Astrocyte of the cerebellum (primary cell): Measurements from ENCODE around the gene FOXRED2.

ENCODE experiments used
- DNase-seq: peaks from one replicate; pipeline ENCODE4 v3.0.0-alpha.2; 2011; ENCODE audit warnings: low read depth
- H3K4me3 ChIP-seq: 2 replicates; pipeline ENCODE4 v1.5.1; 2011; ENCODE audit warnings: mild to moderate bottlenecking, low read depth, low read length, moderate library complexity
- in situ Hi-C: cut with HindIII; loops from 2 replicates; pipeline ENCODE4 v1.10.0; 2017; ENCODE audit warnings: low sequenced_read_pairs
- TF ChIP-seq, protein P1 (sequence below): IDR thresholded peaks from 2 replicates; pipeline ENCODE4 v1.5.1; 2012; ENCODE audit warnings: low read length, low read depth, moderate library complexity, mild to moderate bottlenecking; ENCODE audit errors: missing control alignments

Gene FOXRED2

DNA sequence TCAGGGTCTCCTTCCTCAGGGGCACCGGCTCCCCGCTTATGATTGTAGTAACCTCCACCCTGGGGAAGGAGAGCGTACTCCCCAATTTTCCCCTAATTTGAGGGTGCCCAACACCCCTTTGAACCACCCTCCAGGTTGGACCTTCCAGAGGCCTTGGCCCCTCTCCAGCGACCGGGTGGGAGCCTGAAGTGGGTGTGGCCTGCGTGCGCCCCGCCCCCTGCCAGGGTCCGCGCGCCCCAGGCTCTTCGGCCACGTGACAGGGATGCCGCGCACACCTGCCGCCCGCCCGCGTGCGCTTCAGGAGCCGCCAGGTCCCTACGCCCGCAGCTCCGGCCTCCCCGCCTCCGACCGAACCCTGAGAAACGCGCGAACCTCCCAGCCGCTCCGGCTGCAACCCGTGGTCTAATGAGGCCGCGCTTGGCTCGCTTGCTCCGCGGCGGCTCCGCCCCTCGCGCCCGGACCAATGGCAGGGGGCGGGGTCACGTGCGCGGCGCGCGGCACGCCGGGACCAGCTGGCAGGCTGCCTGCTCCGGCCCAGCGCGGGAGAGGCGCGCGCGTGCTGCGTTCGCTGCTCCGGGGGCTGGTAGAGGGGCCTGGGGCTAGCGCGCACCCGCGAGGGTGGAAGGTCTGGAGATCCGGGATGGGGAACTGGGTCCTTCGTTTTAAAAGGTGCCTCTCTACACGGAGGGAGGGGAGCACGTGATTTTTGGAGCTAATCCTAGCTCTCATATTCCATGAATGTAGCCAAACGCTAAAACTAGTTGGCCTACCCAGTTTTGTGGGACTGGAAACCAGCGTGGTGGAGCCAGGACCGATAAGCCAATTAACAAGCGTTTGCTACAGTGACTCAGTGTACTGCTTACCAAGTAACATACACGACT is at the start of gene FOXRED2:
Gene FOXRED2, minus strand, starts transcription at position 404 of the 881 bp plus-strand sequence. CDS start 618 bp downstream, outside the sequence.
- DNase-seq, result peak; percentile 34
- TF ChIP-seq, protein P1, sequence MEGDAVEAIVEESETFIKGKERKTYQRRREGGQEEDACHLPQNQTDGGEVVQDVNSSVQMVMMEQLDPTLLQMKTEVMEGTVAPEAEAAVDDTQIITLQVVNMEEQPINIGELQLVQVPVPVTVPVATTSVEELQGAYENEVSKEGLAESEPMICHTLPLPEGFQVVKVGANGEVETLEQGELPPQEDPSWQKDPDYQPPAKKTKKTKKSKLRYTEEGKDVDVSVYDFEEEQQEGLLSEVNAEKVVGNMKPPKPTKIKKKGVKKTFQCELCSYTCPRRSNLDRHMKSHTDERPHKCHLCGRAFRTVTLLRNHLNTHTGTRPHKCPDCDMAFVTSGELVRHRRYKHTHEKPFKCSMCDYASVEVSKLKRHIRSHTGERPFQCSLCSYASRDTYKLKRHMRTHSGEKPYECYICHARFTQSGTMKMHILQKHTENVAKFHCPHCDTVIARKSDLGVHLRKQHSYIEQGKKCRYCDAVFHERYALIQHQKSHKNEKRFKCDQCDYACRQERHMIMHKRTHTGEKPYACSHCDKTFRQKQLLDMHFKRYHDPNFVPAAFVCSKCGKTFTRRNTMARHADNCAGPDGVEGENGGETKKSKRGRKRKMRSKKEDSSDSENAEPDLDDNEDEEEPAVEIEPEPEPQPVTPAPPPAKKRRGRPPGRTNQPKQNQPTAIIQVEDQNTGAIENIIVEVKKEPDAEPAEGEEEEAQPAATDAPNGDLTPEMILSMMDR, result no peak
- peak within 1 kb of the TSS; percentile 50 for H3K4me3 ChIP-seq
- in situ Hi-C loops, result no loop called here

DNA sequence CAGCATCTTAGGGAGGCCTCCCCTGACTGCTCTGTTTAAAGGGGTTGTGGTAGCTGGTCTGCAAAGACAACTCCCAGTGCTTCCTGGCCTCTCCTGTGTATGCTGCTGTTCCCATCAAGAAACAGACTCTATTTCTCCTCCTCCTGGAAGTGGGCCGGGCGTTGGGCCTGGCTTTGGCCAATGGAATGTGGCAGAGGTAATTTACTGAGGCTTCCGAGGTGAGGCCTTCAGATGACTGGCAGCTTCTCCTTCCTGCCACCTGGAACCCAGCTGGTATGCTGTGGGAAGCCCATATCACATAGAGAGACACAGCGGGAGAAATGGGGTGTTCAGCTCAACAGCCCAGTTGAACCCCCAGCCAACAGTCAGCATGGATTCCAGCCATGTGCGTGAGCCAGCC is 47.3 kb upstream of the FOXRED2 start:
- no peak for DNase-seq
- no peak overlapping the region for H3K4me3 ChIP-seq
- in situ Hi-C loops, result no loop called here
- TF ChIP-seq, protein P1, result no peak

DNA sequence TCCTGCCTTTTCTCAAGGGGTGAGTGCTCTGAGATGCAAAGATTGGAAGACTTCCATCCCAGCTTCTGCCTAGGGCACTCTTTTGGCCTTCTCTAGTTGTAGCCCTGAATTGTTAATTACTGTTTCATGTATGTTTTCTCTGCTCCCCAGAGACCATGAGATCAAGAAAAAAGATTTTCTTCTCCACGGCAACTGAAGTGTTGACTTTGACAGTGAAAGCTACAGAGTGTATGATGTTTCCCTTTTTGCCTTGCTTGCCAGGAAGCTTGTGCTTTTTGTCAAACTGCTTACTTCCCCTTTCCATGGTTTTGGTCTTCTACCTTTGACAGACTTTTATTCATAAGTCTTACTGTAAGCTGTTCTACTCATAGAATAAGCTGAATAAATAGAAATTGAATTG is 45.4 kb upstream of the FOXRED2 start:
- no peak for DNase-seq
- in situ Hi-C loops, result no loop called here
- H3K4me3 ChIP-seq, result no peak overlapping the region
- TF ChIP-seq, protein P1, result no peak

DNA sequence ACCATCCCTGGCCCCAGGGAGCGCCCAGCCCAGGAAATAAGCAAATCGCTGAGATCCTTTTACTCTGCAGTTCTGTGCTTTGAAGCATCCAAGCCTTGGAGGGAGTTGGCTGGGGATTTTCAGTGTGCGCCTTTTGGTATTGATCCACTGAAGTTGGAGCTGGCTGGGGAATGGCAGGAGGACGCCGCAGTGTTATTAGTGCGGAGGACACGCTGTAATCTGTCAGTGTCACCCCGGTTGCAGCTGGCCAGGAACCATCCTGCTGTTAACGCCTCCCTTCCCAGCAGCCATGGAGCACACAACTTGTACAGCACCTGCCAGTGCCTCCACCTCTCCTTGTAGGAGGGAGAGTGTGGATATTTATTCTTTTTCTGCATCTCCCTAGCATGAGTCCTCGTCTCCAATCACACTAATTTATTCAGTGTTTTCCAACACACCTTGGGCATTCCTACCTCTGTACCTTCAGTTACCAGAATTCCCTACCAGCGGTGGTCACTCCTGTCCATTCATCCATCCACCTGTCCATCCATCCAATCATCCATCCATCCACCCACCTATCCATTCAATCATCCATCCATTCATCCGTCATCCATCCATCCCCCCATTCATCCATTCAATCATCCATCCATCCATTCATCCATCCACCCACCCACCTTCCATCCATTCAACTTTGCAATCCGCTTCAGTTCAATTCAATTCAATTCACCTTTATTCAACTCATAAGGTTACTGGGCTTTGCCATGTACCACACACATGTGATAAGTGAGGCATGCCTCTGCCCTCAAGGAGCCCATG is 44.1 kb upstream of the FOXRED2 start:
- no peak overlapping the region for H3K4me3 ChIP-seq
- DNase-seq, result no peak
- in situ Hi-C loops, result no loop called here
- TF ChIP-seq, protein P1, result no peak

DNA sequence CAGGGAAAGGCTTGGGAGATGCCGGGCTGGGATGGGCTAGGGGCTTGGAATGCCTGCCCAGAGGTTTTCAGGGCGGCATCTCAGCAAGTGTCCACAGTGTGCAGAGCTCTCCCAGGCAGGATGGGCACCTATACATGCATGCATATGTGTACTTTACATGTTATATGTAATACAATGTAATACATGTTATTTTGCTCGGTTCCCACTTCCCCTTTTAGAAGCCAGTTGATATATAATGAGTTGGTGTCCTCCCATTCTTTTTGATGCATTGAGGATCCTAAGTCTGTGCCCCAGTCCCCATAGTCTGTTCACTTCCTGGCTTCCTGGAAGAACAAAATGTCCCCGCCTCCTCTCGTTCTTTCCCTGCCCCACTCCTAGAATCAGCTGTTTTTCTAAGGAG is 42.2 kb upstream of the FOXRED2 start:
- no peak overlapping the region for H3K4me3 ChIP-seq
- TF ChIP-seq, protein P1, result no peak
- DNase-seq, result no peak
- in situ Hi-C loops, result loop anchor here (10.0 kb wide), 1 partner anchor 226 kb away; the partner anchor contains the start of gene IFT27

DNA sequence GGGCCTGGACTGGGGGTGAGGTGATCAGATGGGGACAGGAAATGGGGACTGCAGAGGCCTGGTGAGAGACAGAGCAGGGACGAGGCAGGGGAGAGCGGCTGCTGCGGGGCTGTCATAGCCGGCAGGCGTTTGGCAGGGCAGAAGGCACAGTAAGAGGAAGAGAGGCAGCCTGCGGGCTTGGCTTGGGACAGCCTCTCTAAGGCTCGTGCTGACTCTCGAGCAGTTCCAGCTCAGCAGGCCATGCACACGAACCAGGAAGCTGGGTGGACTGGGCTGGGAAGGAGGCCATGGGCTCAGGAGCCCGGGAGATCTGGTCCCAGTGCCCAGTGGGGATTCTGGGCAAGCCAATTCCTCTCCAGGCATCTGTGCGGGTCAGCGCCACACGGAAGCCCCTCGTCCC is 41.8 kb upstream of the FOXRED2 start:
- H3K4me3 ChIP-seq, result no peak overlapping the region
- TF ChIP-seq, protein P1, result no peak
- in situ Hi-C loops, result loop anchor here (10.0 kb wide), 1 partner anchor 226 kb away; the partner anchor contains the start of gene IFT27
- no peak for DNase-seq
